Activated CD4-positive, alpha-beta T cell treated with anti-CD3 and anti-CD28 coated beads, Interleukin-2, Interleukin-6, amounts not matched to agents 100 ng/mL and 50 ng/mL, durations not matched to agents 16 hours and 8 hours (primary cell): Measurements from ENCODE around the gene VPS39.

Experiments
- DNase-seq: peaks from one replicate; pipeline ENCODE4 v3.0.0-alpha.2; 2020

Gene VPS39

GRCh38 chr15:42157981-42158765, 49.9 kb downstream of the VPS39 start:
- no peak for DNase-seq

- no peak for DNase-seq
Measured at GRCh38 chr15:42157381-42157780, 50.7 kb downstream of the VPS39 start.

DNA sequence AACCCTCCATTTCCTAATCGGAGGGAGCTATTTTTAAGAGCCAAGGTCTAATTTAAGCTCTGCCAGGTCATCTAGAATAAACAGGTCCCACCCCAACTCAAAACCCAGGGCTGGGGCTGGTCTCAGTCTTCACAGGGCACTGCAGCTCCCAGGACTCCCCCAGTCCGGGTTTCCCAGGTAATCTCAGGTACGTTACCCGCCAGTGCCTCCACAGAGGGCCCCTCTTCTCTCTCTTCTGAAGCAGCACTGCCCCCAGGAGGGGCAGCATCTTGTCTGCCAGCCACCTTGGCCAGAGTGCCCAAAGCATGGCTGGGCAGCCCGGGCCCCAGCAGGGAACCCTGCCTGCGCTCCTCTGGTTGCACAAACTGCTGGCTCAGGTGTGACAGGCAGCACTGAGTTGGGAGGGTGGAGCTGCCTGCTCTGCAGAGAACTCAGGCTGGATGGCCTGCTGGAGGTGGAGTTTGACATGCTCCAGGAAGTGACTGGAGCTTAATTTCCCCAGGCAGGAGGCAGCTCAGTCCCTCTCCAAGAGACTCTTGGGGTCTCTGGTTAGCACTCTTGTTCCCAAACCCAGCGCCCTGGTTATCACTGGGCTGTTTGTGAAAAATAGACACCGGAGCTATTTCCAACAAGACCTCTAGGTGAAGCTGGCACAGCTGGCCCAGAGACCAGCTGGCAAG, 51.7 kb downstream of the VPS39 start, which contains the start of gene PLA2G4F:
Gene PLA2G4F, minus strand, starts transcription at position 394 of the 680 bp plus-strand sequence. Its CDS starts 87 bp downstream, at position 307.
- no peak for DNase-seq

GRCh38 chr15:42155546-42156242, 52.4 kb downstream of the VPS39 start:
- no peak for DNase-seq

GRCh38 chr15:42154956-42155355, 53.1 kb downstream of the VPS39 start:
- no peak for DNase-seq

GRCh38 chr15:42154212-42154941, 53.7 kb downstream of the VPS39 start:
- DNase-seq: no peak

DNA sequence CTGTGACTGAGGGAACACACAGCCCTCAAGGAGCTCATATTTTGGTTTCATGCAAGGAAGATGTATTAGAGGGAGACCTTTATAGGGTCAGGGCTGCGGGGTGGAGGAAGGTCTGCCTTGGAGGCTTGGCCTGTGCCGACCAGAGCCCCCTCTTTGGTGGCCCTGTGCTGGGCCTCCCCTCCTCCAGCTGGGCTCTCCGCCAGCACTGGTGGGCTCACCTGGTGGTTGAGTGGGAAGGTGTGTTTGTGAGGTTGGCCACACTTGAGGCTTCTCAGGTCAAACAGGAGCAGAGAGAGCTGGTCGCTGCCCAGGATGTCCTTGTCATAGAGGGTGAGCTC, 54.3 kb downstream of the VPS39 start:
- DNase-seq: no peak

GRCh38 chr15:42152921-42153698, 55.0 kb downstream of the VPS39 start:
- DNase-seq: no peak

DNA sequence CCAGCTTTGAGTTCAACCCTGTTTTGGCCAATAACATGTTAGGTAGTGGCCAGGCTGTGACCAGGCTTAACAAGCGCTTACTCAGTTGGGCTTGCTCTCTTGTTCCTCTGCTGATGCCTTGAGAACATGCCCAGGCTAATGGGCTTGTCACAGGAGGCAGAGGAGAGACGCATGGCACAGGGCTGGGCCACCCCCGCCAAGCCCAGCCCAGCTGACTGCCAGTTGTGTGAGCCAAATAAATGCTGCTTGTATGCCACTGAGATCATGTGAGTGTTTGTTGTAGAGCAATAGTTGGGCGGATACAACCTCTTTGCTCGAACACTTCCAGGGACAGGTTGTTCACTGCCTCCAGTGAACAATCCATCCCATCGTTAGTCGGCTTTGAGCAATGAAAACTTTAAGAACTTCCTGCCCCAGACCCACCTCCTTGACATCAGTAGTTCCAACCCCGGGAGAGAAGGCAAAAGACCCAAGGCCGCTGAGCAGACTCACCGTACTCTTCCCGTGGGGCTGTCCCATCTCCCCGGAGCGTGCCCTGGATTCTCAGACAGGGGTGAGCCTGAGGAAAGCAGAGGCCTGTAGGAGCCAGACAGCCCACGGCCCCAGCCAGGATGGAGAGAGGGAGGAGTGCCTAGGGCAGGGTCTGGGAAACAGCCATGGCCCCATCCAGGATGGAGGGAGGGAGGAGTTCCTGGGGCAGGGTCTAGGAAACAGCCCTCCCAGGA, 55.7 kb downstream of the VPS39 start:
- no peak for DNase-seq

DNA sequence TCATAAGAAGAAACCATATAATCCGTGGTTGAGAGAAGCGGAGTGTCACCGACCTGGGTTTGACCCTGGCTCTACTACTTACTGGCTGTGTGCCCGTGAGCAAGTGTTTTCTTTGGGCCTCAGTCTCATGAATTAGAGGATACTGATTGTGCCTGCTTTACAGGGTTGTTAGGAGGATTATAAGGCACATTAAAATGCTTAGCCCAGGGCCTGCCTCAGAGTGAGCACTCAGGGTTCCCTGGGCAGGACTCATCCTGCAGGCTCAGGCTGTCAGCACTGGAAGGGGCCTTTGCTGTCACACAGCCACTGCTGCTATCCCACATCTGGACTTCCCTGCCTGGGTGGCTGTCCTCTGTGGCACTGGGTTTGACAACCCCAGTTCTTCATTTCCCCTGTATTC, 56.4 kb downstream of the VPS39 start:
- DNase-seq: no peak

GRCh38 chr15:42151141-42151561, 57.0 kb downstream of the VPS39 start:
- no peak for DNase-seq

DNA sequence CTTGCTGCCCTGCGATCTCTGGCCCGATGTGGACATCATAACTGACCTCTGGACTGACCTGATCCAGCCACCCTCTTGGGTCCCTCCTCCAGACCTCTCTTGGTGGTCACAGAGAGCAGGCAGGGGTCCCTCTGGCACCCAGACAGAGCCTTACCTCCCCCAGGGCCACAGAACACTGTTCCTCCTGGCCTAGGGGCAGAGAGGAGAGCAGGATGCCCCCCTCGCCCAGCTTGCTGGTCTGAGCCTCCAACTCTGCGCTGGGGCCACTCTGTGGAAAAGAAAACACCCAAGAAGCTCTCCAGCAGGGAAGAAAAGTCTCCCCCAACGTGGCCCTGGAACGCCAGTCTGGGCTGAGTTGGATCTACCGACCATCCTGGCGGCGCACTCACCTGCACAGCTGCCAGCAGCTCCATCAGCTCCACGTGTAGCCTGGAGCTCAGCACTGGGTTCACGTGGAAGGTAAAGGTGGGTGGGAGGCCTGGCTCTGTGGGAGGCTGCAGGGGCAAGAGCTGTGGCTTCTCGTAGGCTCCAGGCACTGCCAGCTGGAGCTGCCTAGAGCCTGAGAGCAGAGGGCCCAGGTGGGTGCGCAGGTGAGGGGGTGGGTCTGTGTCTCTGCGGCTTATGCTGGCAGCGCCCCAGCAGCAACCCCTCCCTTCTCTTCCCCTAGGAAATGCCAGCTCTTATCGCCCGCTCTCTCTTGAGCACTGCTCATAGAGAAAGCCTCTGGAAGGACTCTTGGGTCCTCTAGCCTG, 57.7 kb downstream of the VPS39 start:
- DNase-seq: no peak

- no peak for DNase-seq
Measured at GRCh38 chr15:42149493-42150218, 58.4 kb downstream of the VPS39 start.

- DNase-seq: no peak
Measured at GRCh38 chr15:42148808-42149492, 59.2 kb downstream of the VPS39 start.

GRCh38 chr15:42147431-42147735, 60.7 kb downstream of the VPS39 start:
- no peak for DNase-seq

GRCh38 chr15:42146551-42147430, 61.3 kb downstream of the VPS39 start:
- DNase-seq: no peak

GRCh38 chr15:42145546-42146455, 62.3 kb downstream of the VPS39 start:
- no peak for DNase-seq
